Measurements from ENCODE around the gene RNPEPL1. TPM values are rescaled to one million over a fixed set of nuclear protein-coding genes. Genes with fewer than 3 reads are reported as not detected.
A peak's percentile ranks its signal among the peaks of the same experiment; 100 is the strongest.
"Not testable (repeated sequence)": the region's sequence is repeated elsewhere in the genome, so short reads cannot be mapped to it uniquely, and the experiment has no call there.

RNPEPL1 gene
- polyA plus RNA-seq, 4 donors, result 26.2 to 38.7 (median 28.3) TPM

GRCh38 chr2:240532031-240532775 is 36.1 kb upstream of the RNPEPL1 start:
- no peak for DNase-seq (ENCODE audit: low read depth in 4 of 4, low spot score in 3 of 4)

- no peak for DNase-seq (ENCODE audit: low read depth in 4 of 4, low spot score in 3 of 4)
These were observed 30.1 kb upstream of the RNPEPL1 start for GRCh38 chr2:240538031-240538780.

- not testable (repeated sequence) for DNase-seq (ENCODE audit: low read depth in 4 of 4, low spot score in 3 of 4)
These were observed 29.2 kb upstream of the RNPEPL1 start for GRCh38 chr2:240539101-240539500.

DNA sequence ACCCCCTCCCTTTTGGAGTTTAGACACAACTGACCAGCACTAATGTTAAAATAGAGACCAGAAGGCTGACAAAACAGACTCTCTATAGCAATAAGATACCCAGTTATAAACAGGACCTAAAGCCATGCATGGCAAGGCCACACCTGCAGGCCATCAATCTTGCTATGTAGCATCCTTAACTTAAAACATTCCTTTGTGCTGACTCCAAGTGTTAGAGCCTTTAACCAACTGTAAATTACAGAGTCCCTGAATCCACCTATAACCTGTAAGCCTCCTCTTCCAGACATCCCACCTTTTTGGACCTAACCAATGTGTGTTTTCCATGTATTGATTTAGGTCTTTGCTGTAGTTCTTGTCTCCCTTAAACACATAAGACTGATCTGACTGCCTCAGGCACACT is 28.4 kb upstream of the RNPEPL1 start:
- no peak for DNase-seq (ENCODE audit: low read depth in 4 of 4, low spot score in 3 of 4)

- no peak for DNase-seq (ENCODE audit: low read depth in 4 of 4, low spot score in 3 of 4)
These were observed 17.0 kb upstream of the RNPEPL1 start for GRCh38 chr2:240551288-240551687.

DNA sequence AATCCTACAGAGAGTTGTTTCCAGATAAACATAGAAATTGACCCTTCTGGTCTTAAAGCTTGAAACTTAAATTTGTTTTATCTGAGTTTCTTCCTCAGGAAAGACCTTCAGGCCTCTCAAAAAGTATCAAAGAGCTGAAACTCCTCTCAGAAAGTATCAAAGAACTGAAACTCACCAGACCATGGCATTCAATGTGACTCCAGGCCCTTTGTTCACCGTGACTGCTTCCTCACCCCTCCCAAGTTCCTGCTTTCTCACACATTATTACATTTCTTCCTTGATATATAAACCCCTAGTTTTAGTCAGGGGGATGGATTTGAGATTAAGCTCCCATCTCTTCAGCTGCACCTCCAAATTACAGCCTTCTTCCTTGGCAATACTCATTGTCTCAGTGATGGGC is 16.5 kb upstream of the RNPEPL1 start:
- DNase-seq (ENCODE audit: low read depth in 4 of 4, low spot score in 3 of 4), result no peak

- no peak for DNase-seq (ENCODE audit: low read depth in 4 of 4, low spot score in 3 of 4)
These were observed 14.3 kb upstream of the RNPEPL1 start for GRCh38 chr2:240553956-240554480.

- no peak for DNase-seq (ENCODE audit: low read depth in 4 of 4, low spot score in 3 of 4)
These were observed 13.4 kb upstream of the RNPEPL1 start for GRCh38 chr2:240554767-240555493.

DNA sequence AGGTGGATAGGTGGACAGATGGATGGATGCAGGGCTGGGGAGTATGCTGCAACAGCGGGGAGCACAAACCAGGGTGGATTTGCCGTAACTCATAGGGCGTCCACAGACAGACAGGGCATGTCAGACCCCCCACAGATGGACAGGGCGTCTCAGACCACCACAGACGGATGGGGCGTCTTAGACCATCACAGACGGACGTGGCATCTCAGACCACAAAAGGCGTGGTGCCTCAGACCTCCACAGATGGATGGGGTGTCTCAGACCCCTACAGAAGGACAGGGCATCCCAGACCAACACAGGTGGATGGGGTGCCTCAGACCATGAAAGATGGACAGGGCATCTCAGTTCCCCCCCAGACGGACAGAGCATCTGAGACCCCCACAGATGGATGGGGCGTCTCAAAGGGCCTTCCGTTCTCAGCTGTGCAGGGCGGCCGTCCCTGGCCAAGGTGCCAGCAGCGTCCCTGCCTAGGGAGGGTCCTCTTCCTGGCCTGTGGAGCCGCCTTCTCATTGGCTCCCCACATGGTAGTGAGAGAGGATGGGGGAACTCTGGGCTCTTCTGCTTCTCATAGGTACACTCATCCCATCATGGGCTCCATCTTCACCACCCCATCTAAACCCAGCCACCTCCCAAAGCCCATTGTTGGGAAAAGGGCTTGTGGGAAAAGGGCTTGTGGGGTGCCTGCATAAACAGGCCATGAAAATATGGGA is 12.6 kb upstream of the RNPEPL1 start:
- no peak for DNase-seq (ENCODE audit: low read depth in 4 of 4, low spot score in 3 of 4)

DNA sequence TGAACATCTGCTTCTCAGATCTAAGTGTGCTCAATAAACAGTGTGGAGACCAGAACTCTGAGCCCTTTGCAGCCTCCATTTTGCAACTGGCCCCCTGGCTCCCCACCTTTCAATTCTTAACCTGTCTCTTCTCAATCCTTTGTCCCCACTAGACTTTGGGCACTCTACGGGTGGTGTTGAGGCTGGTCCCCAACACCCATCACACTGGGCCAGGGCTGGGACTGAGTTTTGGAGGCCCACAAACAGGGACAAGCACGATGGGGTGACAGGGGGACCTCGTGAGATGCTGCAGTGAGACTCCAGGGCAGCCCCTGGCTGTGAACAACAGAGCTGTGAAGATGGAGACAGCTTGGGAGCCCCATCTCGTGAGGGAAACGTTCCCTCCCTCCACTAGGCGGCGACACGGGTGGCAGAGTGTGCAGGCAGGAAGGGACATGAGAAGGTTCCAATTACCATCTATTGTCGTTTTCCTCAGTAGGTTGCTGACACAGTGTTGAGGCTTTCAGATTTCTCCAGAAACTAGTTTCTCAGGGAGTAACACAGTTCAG is 11.7 kb upstream of the RNPEPL1 start:
- DNase-seq (ENCODE audit: low read depth in 4 of 4, low spot score in 3 of 4), result no peak

DNA sequence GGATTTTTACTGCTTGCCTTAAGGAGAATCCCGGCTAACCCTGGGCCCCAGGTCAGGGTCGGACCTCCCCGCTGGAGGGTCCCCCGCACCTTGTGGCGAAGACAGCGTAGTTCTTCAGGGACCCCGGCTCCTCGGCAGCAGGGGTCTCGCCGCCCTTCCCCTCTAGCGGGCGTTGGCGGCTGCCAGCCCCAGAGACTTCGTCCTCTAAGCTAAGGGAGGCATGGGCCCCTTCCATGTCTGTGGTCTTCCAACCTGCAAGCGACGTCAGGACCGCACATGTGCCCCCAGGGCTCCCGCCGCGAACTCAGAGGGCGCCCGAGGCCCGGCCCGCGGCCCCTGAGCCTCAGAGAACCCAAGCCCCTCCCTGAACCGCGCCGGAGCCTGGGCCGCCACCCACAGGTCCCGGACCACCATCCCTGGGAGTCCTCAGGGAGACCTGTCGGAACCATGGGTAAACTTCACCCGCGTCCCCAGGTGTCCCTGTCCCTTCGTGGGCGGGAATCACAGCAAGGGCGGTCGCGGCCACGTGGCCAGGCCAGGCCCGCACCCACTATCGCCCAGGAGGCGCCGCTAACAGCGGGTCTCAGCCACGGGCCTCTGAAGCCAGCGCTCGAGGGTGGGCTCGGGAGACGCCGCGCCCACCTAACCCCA is 11.1 kb upstream of the RNPEPL1 start:
- no peak for DNase-seq (ENCODE audit: low read depth in 4 of 4, low spot score in 3 of 4)

DNA sequence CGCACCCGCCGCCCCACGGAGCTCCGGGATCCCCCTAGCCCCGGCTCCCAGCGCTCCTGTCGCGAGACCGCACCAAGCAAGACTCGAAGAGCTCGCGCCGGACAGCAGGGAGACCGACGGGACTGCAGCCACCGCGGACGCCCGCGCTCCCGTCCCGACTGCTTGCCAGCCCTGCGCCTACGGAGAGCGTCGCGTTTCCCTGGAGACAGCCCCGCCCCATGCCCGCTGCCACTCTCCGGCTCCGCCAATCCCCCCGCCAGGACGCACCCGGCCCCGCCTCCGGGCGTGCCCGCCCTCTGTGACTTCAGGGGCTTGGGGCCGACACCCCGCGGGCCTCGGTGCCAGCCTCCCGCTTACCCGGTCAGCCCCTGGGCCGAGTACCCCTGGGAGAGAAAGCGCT is 10.5 kb upstream of the RNPEPL1 start, which contains the start of gene ANKMY1:
Gene ANKMY1 (minus strand): TSS at position 181 of the 400 bp plus-strand sequence. CDS start 653 bp downstream, outside the sequence.
- DNase-seq (ENCODE audit: low read depth in 4 of 4, low spot score in 3 of 4), result no peak

DNA sequence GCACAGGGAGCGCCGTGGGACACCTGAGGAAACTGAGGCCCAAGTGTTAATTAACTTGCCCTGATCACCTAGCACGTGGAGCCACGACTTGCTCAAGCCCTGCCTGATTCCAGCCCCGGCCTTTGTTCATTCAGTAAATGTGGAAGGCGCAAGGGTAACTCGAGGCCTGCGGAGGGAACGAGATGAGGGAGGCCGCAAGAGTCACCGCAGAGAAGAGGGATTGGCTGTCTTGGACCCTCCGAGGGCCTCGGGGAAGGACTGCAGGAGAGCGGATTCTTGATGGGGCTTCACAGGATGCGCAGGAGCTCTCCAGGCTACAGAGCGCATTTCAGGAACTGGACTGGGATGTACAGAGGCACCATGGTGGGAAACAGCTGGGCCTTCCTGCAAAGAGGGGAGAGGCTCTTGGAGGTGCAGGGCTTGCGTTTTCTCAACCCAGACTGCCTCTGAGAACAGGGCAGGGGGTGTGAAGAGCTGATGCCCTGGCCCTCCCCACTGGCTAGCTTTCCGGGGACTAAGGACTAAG is 10.0 kb upstream of the RNPEPL1 start:
- no peak for DNase-seq (ENCODE audit: low read depth in 4 of 4, low spot score in 3 of 4)

GRCh38 chr2:240559286-240559685 is 9.0 kb upstream of the RNPEPL1 start:
- DNase-seq (ENCODE audit: low read depth in 4 of 4, low spot score in 3 of 4), result no peak

- peak in 2 of 4 donors; percentile 55 to 66 for DNase-seq (ENCODE audit: low read depth in 4 of 4, low spot score in 3 of 4)
These were observed 8.2 kb upstream of the RNPEPL1 start, which contains the start of gene DUSP28 for GRCh38 chr2:240560084-240560479. DUSP28 (plus strand) TSS chr2:240560357; CDS start chr2:240560685, 328 bp downstream.

DNA sequence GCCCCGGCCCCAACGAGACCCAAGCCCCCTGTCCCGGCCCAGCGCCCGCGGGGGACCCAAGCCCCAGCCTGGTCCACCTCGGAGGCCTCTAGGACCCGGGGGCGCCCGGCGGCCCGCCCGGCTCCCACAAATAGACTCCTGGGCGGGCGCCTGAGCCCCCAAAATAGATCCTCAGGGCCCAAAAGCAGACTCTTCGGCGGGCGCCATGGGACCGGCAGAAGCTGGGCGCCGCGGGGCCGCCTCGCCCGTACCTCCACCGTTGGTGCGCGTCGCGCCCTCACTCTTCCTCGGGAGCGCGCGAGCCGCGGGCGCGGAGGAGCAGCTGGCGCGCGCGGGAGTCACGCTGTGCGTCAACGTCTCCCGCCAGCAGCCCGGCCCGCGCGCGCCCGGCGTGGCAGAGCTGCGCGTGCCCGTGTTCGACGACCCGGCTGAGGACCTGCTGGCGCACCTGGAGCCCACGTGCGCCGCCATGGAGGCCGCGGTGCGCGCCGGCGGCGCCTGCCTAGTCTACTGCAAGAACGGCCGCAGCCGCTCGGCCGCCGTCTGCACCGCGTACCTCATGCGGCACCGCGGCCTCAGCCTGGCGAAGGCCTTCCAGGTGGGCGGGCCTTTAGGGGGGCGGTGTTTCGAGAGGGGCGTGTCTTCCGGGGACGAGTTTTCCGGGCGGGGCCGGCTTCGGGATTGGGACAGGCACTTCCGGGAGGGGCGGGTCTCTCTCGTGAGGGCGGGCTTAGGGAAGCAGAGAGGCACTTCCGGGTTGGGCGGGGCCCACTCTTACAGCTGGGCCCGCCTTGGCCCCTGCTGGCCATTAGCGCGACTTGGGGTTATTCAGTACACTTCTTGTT is 7.6 kb upstream of the RNPEPL1 start:
- DNase-seq (ENCODE audit: low read depth in 4 of 4, low spot score in 3 of 4), result peak; percentile 94 to 97 (median 96)

DNA sequence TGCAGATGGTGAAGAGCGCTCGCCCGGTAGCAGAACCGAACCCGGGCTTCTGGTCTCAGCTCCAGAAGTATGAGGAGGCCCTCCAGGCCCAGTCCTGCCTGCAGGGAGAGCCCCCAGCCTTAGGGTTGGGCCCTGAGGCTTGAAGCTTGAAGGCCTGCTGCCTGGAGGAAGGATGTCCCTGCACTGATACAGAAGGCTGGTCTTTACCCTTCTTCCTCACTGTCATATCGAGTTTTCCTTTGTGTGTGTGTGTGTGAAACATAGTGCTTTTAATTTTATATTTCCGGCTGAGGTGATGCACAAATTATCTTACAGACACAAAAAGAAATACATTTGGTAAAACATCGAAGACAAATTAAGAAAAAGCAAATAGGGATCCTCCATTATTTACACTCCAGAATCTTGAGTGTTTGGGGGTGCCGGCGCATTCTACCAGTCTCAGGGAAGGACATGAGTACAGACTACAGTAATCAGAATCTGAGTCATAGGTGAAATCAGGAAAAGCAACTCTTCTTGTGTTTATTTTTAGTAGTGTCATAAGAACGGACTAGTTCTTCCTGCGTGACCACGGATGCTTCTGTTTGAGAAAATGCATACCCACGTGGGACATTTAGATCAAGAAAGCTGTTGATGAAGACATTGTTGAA is 6.8 kb upstream of the RNPEPL1 start:
- DNase-seq (ENCODE audit: low read depth in 4 of 4, low spot score in 3 of 4), result no peak

GRCh38 chr2:240563231-240563630 is 5.1 kb upstream of the RNPEPL1 start:
- not testable (repeated sequence) for DNase-seq (ENCODE audit: low read depth in 4 of 4, low spot score in 3 of 4)

Measured in right renal pelvis (tissue), 4 donors.